Loucy (cell line): ENCODE measurements around the gene SIAH2.

Source experiments
- H2AFZ ChIP-seq: fragments of 200-600 bp; sonication (generic); 2 replicates; pipeline ENCODE4 v1.6.0; 2016; ENCODE audit warnings: antibody characterized with exemption, mild to moderate bottlenecking, low read length, moderate library complexity
- H3F3A ChIP-seq: fragments of 200-600 bp; 2 replicates; pipeline ENCODE4 v1.6.0; 2016; ENCODE audit warnings: antibody characterized with exemption, low read depth, mild to moderate bottlenecking
- H3K27me3 ChIP-seq: fragments of 200-600 bp; sonication (generic); 2 replicates; pipeline ENCODE4 v1.6.1; 2014; ENCODE audit warnings: low read length, mild to moderate bottlenecking; ENCODE audit not compliant: insufficient read depth, poor library complexity, severe bottlenecking
- H3K36me3 ChIP-seq: fragments of 200-600 bp; sonication (generic); 2 replicates; pipeline ENCODE4 v1.6.1; 2016; ENCODE audit warnings: low read length; ENCODE audit not compliant: insufficient read depth
- H3K4me1 ChIP-seq: fragments of 200-600 bp; sonication (generic); 2 replicates; pipeline ENCODE4 v1.5.1; 2014; ENCODE audit warnings: low read length, mild to moderate bottlenecking; ENCODE audit not compliant: insufficient read depth, poor library complexity, severe bottlenecking
- H3K4me2 ChIP-seq: fragments of 200-600 bp; sonication (generic); 2 replicates; pipeline ENCODE4 v1.6.0; 2014; ENCODE audit warnings: antibody characterized with exemption, low read length, low read depth, mild to moderate bottlenecking; ENCODE audit not compliant: poor library complexity, severe bottlenecking
- H3K4me3 ChIP-seq: fragments of 200-600 bp; sonication (generic); 2 replicates; pipeline ENCODE4 v1.5.1; 2014; ENCODE audit warnings: low read length, mild to moderate bottlenecking, mixed read lengths; ENCODE audit not compliant: poor library complexity, severe bottlenecking
- H3K79me2 ChIP-seq: fragments of 200-600 bp; sonication (generic); 2 replicates; pipeline ENCODE4 v1.6.1; 2014; ENCODE audit warnings: low read length; ENCODE audit not compliant: insufficient read depth
- H3K9ac ChIP-seq: fragments of 200-600 bp; sonication (generic); 2 replicates; pipeline ENCODE4 v1.6.0; 2014; ENCODE audit warnings: mild to moderate bottlenecking, low read depth, low read length, moderate library complexity; ENCODE audit not compliant: poor library complexity, severe bottlenecking
- H3K9me2 ChIP-seq: fragments of 200-600 bp; sonication (generic); replicated peaks from 2 replicates; pipeline ENCODE4 v1.6.1; 2016; ENCODE audit warnings: low read depth, low read length, mixed read lengths
- H3K9me3 ChIP-seq: fragments of 200-600 bp; sonication (generic); 2 replicates; pipeline ENCODE4 v1.6.1; 2014; ENCODE audit warnings: mild to moderate bottlenecking, antibody characterized with exemption, low read length, low read depth; ENCODE audit not compliant: insufficient read depth
- H4K20me1 ChIP-seq: fragments of 200-600 bp; sonication (generic); 2 replicates; pipeline ENCODE4 v1.6.0; 2014; ENCODE audit warnings: antibody characterized with exemption, low read length, mild to moderate bottlenecking; ENCODE audit not compliant: insufficient read depth, poor library complexity, severe bottlenecking
- CTCF ChIP-seq: fragments of 200-600 bp; sonication (generic); conservative IDR thresholded peaks from 2 replicates; pipeline ENCODE4 v1.5.1; 2014; ENCODE audit warnings: mild to moderate bottlenecking, antibody characterized with exemption, low read length
- EZH2phosphoT487 ChIP-seq: fragments of 200-600 bp; IDR thresholded peaks from 2 replicates; pipeline ENCODE4 v1.6.1; 2018; ENCODE audit warnings: antibody characterized with exemption, mild to moderate bottlenecking, moderate library complexity, borderline replicate concordance

Gene SIAH2

GRCh38 chr3:150775001-150775599 is 12.1 kb upstream of the SIAH2 start:
- Histone ChIP-seq H3K9ac (no peak overlapping the region), H3K4me2 (no peak overlapping the region), H3K9me2 (no peaks in the 10 kb centered on the region), H4K20me1 (no peaks in the 10 kb centered on the region), H3F3A (no peaks in the 10 kb centered on the region), H3K9me3 (no peaks in the 10 kb centered on the region), H2AFZ (no peak overlapping the region), H3K27me3 (no peaks in the 10 kb centered on the region), H3K36me3 (no peaks in the 10 kb centered on the region), H3K79me2 (no peaks in the 10 kb centered on the region), H3K4me3 (no peak overlapping the region), H3K4me1 (no peaks in the 10 kb centered on the region)
- TF ChIP-seq EZH2phosphoT487 (no peak), CTCF (no peak)

GRCh38 chr3:150773616-150774192 is 10.7 kb upstream of the SIAH2 start:
- H3K79me2 ChIP-seq = no peaks in the 10 kb centered on the region
- no peak overlapping the region for H3K9ac ChIP-seq
- H3K36me3 ChIP-seq = no peaks in the 10 kb centered on the region
- H3K4me1 ChIP-seq = no peaks in the 10 kb centered on the region
- no peak overlapping the region for H2AFZ ChIP-seq
- H4K20me1 ChIP-seq = no peaks in the 10 kb centered on the region
- TF ChIP-seq EZH2phosphoT487 = no peak
- no peak for TF ChIP-seq CTCF
- H3F3A ChIP-seq = no peaks in the 10 kb centered on the region
- H3K4me3 ChIP-seq = no peak overlapping the region
- no peak overlapping the region for H3K4me2 ChIP-seq
- H3K9me2 ChIP-seq = no peaks in the 10 kb centered on the region
- H3K9me3 ChIP-seq = no peaks in the 10 kb centered on the region
- no peaks in the 10 kb centered on the region for H3K27me3 ChIP-seq

GRCh38 chr3:150771600-150771999 is 8.6 kb upstream of the SIAH2 start:
- no peaks in the 10 kb centered on the region for H3K36me3 ChIP-seq
- H3K4me1 ChIP-seq = no peaks in the 10 kb centered on the region
- no peak overlapping the region for H2AFZ ChIP-seq
- H3K4me2 ChIP-seq = no peak overlapping the region
- no peak overlapping the region for H3K4me3 ChIP-seq
- no peaks in the 10 kb centered on the region for H3K27me3 ChIP-seq
- no peaks in the 10 kb centered on the region for H3F3A ChIP-seq
- no peaks in the 10 kb centered on the region for H3K9me3 ChIP-seq
- TF ChIP-seq EZH2phosphoT487 (no peak), CTCF (no peak)
- H3K9ac ChIP-seq = no peak overlapping the region
- no peaks in the 10 kb centered on the region for H3K9me2 ChIP-seq
- no peaks in the 10 kb centered on the region for H3K79me2 ChIP-seq
- H4K20me1 ChIP-seq = no peaks in the 10 kb centered on the region
